GM21717 (cell line): ENCODE results near the gene TRAFD1.

Experiments used
- ATAC-seq: cut with Tn5 transposase; IDR thresholded peaks from one replicate; pipeline ENCODE4 v1.9.1; 2021; ENCODE audit warnings: mild to moderate bottlenecking, moderate library complexity; ENCODE audit not compliant: unreplicated experiment

TRAFD1 gene

DNA sequence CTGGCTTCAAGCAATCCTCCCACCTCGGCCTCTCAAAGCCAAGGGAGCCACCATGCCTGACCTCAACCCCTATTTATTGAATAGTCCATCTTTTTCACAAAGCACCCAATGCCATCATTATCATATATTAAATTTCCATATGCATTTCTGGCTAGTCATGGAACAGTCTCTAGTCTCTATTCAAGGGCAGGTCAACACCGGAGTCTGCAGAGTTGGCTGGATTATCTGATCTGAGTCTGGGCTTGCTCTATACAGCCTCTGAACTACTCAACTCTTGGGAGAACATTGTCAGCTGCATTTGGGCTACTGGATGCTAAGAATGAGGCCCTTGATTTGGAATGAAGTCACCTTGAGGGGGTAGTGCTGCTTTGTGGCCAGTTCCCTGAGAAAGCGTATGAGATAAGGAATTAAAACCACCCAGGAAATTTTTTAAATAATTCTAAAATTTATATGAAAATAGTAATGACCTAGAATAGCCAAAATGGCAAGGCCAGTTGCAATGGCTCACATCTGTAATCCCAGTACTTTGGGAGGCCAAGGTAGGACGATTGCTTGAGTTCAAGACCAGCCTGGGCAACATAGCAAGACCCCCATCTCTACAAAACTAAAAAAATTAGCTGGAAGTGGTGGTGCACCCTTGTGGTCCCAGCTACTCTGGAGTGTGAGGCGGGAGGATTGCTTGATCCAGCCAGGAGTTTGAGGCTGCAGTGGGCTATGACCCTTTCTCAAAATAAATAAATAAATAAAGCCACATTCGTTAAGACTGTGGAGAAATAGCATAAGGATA lies 9.9 kb upstream of the TRAFD1 start:
- ATAC-seq: no peak

DNA sequence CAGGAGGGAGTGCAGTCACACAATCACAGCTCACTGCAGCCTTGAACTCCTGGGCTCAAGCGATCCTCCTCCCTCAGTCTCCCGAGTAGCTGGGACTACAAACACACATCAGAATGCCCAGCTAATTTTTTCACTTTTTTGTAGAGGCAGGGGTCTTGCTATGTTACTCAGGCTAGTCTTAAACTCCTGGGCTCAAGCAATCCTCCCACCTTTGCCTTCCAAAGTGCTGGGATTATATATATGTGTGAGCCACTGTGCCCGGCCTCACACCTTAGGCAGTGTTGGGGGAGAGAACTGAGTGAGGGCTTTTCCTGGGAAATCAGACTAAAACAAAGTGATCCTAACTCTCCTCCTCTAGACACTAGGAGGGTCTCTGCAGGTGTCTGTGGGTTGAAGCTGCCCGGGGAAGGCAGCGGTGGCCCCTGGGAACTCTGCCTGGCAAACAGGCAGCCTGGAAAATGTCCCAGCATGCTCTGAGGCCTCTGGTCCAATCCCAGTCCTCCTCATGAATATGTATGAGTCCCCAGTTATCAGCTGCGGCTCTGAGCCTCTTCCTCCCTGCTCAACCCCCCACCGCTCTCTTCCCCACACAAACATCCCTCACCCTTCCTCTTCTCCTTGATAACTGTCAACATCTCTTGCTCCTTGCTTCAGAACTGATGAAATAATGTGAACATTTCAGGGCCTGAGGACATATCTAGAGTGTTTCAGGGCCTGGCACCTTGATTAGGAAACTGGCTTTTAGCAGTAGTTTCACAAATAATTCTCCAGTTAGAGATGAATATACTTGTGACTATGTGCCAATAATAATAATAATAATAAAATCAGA lies 8.9 kb upstream of the TRAFD1 start:
- no peak for ATAC-seq

DNA sequence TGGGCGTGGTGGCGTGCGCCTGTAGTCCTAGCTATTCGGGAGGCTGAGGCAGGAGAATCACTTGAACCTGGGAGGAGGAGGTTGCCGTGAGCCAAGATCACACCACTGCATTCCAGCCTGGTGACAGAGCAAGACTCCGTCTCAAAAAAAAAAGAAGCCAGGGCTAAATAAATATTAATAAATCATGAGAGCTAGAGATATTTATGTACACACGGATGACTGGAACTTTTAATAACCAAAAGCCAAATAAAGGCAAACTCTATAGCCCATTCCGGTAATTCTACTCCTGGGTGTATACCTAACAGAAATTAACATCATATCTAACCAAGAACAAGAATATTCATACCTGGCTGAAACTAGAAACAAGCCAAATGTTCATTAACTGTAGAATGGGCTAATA lies 7.7 kb upstream of the TRAFD1 start:
- ATAC-seq: no peak

DNA sequence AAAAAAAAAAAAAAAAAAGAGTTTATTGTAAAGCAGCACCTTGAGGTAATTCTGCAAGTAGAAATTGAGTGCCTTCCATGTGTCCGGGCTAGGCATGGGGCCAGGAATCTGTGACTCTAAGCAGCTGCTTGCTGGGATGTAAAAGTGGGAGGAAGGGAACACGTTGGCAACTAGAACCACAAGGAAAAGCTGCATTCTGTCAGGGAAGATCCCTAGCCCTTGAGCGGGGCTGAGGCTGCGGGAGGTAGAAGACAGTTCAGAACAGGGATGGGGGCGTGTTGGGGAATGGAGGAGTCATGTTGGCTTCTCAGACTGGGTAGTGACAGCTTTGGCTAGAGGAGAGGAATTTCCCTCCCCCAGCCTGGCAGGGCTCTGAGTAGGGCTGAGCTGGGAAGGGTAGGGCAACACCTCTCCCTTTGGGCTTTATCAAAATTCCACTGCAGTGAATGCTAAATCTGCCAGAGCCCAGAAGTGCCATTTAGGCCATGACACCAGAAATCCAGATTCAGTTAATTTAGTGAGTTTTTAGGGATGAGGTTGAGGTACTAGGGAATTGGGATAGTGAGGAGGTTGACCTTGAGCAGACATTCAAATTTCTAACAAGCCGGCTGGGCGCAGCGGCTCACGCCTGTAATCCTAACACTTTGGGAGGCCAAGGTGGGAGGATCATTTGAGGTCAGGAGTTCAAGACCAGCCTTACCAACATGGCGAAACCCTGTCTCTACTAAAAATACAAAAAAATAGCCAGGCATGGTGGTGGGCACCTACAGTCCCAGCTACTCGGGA lies 3.4 kb upstream of the TRAFD1 start:
- ATAC-seq: no peak

DNA sequence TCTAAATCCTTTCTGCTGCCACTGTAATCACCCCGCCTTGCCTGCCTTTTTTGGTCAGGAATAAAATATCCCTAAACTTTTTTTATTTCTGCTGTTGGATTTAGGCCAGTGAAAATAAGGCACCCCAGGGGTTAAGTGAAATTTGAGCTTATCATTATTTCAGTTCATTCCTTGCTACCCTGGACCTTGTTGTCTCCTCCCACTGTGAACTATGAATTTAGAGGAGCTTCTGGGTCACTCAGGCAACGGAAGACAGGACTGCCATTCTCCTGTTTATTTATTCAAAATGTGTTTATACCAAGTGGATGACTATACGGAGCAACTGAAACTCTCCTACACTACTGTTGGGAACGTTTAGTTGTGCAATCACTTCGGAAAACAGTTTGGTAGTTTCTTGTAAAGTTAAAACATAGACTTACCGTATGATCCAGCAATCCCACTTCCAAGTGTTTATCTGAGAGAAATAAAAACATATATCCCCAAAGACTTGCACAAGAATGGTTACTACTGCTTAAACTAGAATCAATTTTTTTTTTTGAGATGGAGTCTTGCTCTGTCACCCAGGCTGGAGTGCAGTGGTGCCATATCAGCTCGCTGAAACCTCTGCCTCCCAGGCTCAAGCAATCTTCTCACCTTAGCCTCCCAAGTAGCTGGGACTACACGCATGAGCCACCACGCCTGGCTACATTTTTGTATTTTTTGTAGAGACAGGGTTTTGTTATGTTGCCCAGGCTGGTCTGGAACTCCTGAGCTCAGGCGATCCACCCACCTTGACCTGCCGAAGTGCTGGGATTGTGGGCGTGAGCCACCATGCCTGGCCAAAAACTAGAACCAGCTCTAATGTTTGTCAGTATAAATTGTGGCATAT lies 2.3 kb upstream of the TRAFD1 start:
- ATAC-seq: no peak

DNA sequence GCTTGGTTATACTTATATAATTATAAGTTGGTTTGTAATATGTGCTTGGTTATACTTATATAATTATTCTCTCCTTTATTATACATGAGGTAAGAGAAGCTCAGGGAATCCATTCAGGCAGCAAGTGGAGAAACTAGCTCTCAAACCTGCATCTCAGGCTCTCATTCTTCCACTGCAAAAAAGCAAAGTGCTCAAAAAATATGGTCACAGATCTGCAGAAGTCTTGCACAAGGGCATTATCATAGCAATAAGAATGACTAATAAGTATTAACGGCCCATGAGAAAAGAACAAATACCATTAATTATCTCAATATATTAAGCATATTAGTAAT lies 476 bp upstream of the TRAFD1 start:
- ATAC-seq: no peak

DNA sequence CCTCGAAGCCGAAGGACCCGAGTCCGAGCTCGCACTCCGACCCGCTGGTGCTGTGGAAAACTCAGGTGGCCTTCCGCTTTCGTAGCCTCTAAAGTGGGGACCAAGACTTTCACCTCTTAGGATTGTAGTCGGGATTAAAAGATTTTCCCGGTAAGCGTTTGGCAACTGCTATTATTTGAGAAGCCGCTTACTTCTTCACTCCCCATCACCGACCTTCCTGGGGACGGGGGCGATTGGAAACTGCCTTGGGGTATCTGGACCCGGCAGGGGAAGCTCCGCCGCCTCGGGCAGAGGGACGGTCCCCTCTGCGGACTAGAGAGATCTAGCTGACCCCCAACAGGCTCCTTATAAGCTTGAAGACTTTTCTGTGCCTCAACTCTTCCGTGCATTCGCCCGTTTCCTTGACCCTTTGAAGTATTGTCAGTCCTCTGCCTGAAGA lies 659 bp downstream of the TRAFD1 start:
- no peak for ATAC-seq

DNA sequence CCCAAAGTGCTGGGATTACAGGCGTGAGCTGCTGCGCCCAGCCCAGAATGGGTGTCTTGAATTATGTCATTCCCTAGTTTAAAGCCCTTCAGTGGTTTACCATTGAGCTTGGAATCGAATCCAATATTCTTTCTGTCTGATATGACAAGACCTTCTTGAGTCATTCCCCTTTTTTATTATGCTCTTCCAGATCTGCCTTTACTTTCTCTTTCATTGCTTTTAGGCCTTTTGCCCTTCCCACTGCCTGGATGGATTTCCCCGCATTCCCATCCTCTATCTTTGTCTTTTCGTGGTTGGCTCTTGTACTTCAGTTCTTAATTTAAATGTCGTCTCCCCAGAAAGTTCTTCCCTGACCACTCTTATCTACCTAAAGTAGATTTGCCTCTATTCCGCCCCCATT lies 1.6 kb downstream of the TRAFD1 start:
- ATAC-seq: no peak

DNA sequence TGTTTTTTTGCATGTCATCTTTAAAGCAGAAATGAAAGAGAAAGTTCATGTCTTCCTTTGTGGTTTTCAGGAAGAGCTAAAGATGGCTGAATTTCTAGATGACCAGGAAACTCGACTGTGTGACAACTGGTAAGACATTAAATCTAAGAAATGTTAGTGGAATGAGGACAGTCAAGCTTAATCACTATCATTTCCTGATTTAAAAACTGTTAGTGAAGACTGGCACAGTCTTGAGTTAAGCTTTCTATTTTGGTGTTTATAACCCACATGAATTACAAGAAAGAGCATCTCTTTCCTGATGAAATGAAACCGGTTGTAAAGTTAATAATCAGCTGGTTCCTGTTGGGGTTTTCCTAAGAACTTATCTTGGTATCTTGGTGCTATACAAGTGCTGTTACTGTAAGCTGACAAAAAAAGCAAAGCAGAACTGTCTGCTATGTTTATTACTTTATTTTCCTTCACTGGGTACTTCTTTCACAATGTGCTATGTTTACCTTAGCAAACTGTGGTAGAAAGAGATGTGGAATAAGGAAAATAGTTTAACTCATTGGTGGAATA lies 5.2 kb downstream of the TRAFD1 start:
- ATAC-seq: peak; percentile 48

DNA sequence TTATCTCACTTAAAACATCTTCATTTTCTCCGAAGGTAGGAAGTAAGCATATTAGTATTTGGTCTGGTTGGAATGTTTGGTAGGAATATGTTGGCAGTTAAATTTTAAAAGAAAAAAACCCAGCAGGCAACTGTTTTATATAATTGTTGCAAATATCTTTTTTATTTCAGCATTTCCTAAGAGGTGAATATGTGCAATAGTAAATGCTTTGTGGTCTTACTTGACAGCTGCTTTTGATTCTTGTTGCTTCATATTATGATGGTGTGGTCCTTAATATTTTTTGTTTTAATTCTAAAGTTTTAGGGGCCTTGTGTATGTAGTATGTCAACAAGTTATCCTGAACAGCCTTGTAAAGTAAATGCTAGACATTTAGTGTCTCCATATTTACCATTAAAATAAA lies 6.3 kb downstream of the TRAFD1 start:
- ATAC-seq: no peak

DNA sequence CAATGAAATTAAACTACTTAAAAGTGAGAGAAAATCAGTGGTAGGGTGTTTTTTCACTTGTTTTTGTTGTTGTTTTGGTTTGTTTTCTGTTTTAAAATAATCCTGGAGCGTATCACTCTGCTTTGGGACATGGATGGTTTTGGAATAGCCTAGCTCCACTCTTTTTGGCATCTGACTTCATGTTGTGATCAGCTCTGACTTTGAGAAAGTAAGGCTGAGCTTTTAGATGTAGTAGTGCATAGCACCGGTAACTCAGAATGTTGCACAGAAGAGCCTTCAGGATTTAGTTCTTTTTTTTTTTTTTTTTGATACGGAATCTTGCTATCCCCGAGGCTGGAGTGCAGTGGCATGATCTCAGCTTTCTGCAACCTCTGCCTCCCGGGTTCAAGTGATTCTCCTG lies 8.1 kb downstream of the TRAFD1 start:
- ATAC-seq: no peak

DNA sequence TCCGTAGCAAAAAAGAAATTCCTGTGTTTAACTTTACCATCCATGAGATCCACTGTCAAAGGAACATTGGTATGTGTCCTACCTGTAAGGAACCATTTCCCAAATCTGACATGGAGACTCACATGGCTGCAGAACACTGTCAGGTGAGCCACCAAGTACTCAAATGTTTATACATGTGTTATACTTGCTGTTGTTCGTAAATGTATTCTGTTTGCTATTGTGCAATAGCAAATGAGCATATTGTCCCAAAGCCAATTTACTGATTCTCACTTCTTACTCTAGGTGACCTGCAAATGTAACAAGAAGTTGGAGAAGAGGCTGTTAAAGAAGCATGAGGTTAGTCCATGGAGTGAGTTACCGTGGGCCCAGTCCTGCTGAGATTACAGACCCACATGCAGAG lies 9.4 kb downstream of the TRAFD1 start:
- ATAC-seq: no peak

DNA sequence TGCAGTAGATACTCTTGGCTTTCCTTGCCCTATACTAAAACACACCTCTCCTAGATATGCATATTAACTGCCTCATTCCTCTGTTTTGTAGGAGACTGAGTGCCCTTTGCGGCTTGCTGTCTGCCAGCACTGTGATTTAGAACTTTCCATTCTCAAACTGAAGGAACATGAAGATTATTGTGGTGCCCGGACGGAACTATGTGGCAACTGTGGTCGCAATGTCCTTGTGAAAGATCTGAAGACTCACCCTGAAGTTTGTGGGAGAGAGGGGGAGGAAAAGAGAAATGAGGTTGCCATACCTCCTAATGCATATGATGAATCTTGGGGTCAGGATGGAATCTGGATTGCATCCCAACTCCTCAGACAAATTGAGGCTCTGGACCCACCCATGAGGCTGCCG lies 15.4 kb downstream of the TRAFD1 start:
- no peak for ATAC-seq

DNA sequence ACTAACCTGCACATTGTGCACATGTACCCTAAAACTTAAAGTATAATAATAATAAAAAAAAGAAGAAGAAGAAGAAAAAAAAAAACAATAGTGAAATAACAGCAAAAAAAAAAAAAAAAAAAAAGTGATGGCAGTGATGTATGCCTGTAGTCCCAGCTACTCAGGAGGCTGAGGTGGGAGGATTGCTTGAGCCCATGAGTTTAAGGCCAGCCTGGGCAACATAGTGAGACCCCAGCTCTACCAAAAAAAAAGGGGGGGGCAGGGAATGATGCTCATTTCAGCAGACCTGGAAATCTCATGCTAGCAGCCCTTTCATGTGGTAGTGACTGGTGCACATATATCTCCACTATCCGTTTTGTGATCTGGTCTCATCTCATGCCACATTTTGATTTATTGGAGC lies 20.8 kb downstream of the TRAFD1 start:
- no peak for ATAC-seq

DNA sequence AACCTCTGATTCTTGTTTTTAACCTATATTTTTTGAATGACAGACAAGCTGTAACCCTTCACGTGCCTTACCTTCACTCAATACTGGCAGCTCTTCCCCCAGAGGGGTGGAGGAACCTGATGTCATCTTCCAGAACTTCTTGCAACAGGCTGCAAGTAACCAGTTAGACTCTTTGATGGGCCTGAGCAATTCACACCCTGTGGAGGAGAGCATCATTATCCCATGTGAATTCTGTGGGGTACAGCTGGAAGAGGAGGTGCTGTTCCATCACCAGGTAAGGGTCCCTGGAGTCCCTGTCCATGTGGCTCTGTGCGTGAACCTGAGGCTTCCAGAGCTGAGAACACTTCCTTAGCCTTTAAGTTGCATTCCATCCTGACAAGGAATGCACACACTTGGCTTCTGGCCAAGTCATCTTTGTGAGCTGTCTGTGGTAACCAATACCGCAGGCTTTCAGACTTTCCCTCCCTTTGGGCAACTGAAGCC lies 22.7 kb downstream of the TRAFD1 start:
- ATAC-seq: no peak

DNA sequence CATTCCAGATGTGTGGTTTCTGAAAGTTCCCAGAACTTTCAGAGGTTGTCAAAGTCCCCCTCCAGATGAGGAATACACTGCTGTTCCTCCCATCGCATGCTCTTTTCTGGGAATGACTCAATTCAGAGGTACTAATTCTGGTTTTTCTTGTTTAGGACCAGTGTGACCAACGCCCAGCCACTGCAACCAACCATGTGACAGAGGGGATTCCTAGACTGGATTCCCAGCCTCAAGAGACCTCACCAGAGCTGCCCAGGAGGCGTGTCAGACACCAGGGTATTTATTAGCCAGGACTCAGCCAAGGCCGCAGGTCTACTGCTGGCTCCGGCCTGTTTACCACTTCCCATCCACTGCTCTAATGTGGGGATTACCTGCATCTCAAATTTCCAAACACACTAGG lies 24.2 kb downstream of the TRAFD1 start:
- ATAC-seq: no peak

DNA sequence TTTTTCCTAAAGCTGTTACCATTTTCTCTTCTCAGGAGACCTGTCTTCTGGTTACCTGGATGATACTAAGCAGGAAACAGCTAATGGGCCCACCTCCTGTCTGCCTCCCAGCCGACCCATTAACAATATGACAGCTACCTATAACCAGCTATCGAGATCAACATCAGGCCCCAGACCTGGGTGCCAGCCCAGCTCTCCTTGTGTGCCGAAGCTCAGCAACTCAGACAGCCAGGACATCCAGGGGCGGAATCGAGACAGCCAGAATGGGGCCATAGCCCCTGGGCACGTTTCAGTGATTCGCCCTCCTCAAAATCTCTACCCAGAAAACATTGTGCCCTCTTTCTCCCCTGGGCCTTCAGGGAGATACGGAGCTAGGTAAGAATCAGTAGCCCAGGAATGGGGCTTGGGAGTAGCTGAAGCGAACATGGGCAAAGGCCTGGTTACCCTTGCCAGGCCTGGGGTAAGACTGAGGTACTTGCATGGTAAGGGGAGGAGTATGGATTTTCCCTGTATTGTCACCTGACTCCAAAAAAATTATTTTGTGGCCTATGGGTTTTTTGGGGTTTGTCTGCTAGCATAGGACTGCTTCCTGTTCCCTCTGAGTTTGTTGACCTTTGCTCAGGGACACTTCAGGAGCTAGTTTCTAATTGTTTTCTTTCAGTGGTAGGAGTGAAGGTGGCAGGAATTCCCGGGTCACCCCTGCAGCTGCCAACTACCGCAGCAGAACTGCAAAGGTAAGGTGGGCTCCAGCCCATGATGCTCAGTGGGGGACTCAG lies 26.6 kb downstream of the TRAFD1 start:
- ATAC-seq: no peak

DNA sequence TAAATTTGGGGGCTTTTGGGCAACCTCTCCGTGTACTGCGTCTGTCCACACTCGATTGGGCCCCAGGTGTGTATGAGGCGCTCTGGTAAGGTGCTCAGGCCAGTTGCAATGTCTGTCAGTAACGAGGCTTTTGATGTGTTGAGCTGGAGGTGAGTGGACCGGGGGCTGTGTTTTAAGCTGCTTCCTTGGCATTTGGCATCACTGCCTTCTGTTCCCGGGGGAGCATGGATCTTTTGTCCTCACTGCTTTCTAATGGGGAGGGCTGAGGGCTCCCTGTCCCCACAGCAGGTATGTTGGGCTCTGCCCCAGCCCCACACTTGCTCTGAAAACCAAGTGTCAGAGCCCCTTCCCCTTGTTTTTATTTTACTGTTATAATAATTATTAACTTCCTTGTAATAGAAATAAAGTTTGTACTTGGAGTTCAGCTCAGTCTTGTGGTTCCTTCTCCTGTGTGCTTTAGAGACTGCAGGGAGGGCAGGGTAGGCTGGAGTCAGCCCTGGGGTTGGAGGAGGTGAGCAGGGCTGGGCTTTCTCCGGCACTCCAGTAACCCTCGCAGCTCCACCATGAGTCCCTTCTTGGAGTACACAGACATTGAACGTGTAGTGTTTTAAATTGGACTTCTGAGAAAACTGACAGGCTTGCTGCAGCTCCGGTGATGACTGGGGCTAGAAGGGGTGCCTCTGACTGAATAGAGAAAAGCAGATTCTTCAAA lies 28.0 kb downstream of the TRAFD1 start:
- no peak for ATAC-seq

DNA sequence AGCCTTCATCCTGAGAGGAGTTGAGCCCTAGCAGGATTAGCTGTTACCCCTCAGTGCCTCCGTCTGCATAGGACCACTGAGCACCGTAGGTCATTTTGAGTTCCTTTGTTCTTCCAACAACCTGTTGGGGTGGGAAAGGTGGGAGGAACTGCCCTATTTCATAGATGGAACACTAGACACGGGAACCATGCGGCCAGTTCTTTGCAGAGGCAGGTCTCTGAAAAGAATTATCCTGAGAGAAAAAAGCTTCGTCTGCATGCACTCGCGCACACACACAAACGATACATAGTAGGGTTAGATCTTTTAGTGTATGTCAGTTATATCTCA lies 28.5 kb downstream of the TRAFD1 start:
- ATAC-seq: no peak
